Lung (tissue), 12 donors: Measurements from ENCODE around the gene CRYBA4. TPM values are rescaled to one million over a fixed set of nuclear protein-coding genes. Genes with fewer than 3 reads are reported as not detected.
A peak's percentile ranks its signal among the peaks of the same experiment; 100 is the strongest.

ENCODE experiments used
- ATAC-seq: fragments of 200-7000 bp; cut with Tn5 transposase; one replicate; pipeline ENCODE4 v1.9.1; 2020; ENCODE audit warnings: moderate number of reproducible peaks; ENCODE audit not compliant: insufficient read depth, low FRiP score
- DNase-seq, 3 donors: peaks; one replicate each; pipeline ENCODE4 v3.0.0-alpha.2; 2013 to 2017
- H3K27ac ChIP-seq, 2 donors: one replicate each; pipeline ENCODE4 v1.5.1; 2013; ENCODE audit warnings: mild to moderate bottlenecking in 2 of 2, moderate library complexity in 2 of 2, control low read depth in 1 of 2, inconsistent platforms in 1 of 2, low read depth in 1 of 2, low read length in 1 of 2
- H3K27me3 ChIP-seq, 3 donors: one replicate each; pipeline ENCODE4 v1.5.1; 2013; ENCODE audit warnings: low read length in 2 of 3; ENCODE audit not compliant: control insufficient read depth in 3 of 3, insufficient read depth in 3 of 3
- H3K36me3 ChIP-seq, 4 donors: one replicate each; pipeline ENCODE4 v1.5.1; 2013; ENCODE audit warnings: low read length in 4 of 4, mild to moderate bottlenecking in 1 of 4, moderate library complexity in 1 of 4; ENCODE audit not compliant: control insufficient read depth in 4 of 4, insufficient read depth in 4 of 4
- H3K4me1 ChIP-seq, 5 donors: one replicate each; pipeline ENCODE4 v1.5.1; 2013; ENCODE audit warnings: low read length in 5 of 5, mild to moderate bottlenecking in 2 of 5, moderate library complexity in 1 of 5; ENCODE audit not compliant: control insufficient read depth in 5 of 5, insufficient read depth in 5 of 5
- H3K4me3 ChIP-seq: one replicate; pipeline ENCODE4 v1.5.1; 2013; ENCODE audit warnings: mild to moderate bottlenecking, control low read depth, moderate library complexity
- H3K9ac ChIP-seq, 2 donors: one replicate each; pipeline ENCODE4 v1.5.1; 2013; ENCODE audit warnings: low read length in 2 of 2, control low read depth in 1 of 2; ENCODE audit not compliant: insufficient read depth in 1 of 2
- H3K9me3 ChIP-seq, 4 donors: one replicate each; pipeline ENCODE4 v1.5.1; 2013; ENCODE audit warnings: low read length in 3 of 4, mild to moderate bottlenecking in 1 of 4, moderate library complexity in 1 of 4; ENCODE audit not compliant: control insufficient read depth in 4 of 4, insufficient read depth in 3 of 4
- CTCF ChIP-seq: IDR thresholded peaks from 2 replicates; pipeline ENCODE4 v1.5.1; 2012; ENCODE audit warnings: mild to moderate bottlenecking; ENCODE audit errors: control extremely low read depth, extremely low read depth
- WGBS, 2 donors: extraction: QIAGEN DNeasy Blood & Tissue Kit; methylation state at CpG; one replicate each; pipeline ENCODE4 v1.1.7; 2013; 5-methylcytosine and 5-hydroxymethylcytosine counted together
- polyA plus RNA-seq, 2 donors: library from polyadenylated mRNA; stranded (reverse); fragments of 200-250 nt; gene quantifications; one replicate each; pipeline ENCODE4 v1.2.1, GENCODE V29; 2013
- total RNA-seq, 2 donors: library from RNA; depleted of rRNA in 1 of 2; stranded (reverse); fragments of >200 nt in 1 of 2; gene quantifications; one replicate each; pipeline ENCODE4 v1.2.1, GENCODE V29; 2014 to 2021
- donor health status: control.
- donor health status: control.
- donor health status: Bipolar disorder and iron deficiency.
- donor health status: healthy.
- donor health status: DM: yes; HTN: yes; CAD: no.

CRYBA4 gene
- total and polyA plus RNA-seq, 4 donors, result 0.06 to 0.22 TPM; not detected in 2

DNA sequence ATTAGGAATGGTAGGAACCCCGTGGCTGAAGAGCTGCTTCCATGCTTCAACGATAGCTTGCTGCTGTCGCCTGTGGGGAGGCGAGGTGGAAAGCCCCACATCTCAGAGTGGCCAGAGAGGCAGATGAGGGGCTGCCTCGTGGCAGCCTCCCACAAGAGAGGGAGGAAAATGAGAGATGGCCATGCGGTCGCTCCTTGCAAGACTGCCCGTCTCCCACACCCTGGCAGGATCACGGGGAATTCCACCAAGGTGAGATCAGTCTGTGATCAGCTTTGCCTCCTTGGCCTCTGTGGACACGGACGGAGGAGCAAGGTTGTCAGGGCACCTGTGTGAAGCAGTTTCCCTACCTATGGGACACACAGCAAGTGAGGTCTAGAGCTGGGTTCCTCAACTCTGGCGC lies 3.0 kb downstream of the CRYBA4 start:
- Histone ChIP-seq H3K9me3 (no peaks in the 10 kb centered on the region), H3K36me3 (no peaks in the 10 kb centered on the region), H3K9ac (no peak overlapping the region), H3K27me3 (no peaks in the 10 kb centered on the region), H3K4me3 (no peak overlapping the region), H3K4me1 (peaks cover 0 to 2% (median 0%) of the 10 kb centered on the region in 5 donors), H3K27ac (no peak overlapping the region)
- no peak for TF ChIP-seq CTCF
- ATAC-seq (no peak), DNase-seq (no peak)
- 87 to 94% methylated on average over 12 of the region's 12 CpGs for WGBS, 2 donors

DNA sequence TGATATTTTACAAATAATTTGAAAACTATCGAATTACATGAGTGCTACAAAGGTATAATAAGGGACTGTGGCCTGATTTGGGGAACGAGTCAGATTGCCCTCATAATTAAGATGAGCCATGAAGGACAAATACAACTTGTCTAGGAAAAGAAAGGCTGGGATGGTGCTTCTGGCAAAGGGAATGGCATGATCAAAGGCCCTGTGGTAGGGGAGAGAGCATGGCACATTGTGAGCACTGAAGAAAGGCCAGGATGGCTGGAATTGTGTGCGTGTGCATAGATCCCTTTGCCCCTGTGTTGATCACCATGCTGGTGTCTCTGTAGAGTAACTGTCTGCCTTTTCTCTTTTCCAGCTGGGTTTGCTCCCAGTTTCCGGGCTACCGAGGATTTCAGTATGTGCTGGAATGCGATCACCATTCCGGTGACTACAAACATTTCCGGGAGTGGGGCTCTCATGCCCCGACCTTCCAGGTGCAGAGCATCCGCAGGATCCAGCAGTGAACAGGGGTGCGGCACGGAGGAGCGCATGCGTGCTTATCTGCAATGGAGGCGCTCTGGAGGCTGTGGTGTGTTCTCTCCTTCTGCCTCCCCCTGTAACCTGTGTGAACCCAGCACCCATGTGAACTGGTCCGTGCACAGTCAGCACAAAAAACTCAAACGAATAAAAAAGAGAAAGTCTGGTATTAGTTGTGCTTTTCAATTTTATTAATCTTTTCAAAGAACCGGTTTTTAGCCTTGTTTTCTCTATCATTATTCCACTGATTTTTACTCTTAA lies 8.4 kb downstream of the CRYBA4 start:
- 89 to 94% methylated on average over 18 of the region's 18 CpGs for WGBS, 2 donors

DNA sequence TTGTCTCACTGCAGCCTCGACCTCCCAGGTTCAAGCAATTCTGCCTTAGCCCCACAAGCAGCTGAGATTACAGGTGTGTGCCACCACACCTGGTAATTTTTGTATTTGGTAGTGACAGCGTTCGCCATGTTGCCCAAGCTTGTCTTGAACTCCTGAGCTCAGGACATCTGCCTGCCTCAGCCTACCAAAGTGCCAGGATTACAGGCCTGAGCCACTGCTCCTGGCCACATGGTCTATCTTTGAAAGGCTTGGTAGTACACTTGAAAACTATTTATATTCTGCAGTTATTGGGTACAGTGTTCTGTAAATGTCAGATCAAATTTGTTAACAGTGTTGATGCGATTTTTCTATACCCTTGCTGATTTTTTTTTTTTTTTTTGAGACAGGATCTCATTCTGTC lies 9.5 kb downstream of the CRYBA4 start:
- 94 to 97% methylated on average over 4 of the region's 4 CpGs for WGBS, 2 donors
- Histone ChIP-seq H3K4me1 (peaks cover 0 to 7% (median 0%) of the 10 kb centered on the region in 5 donors), H3K36me3 (no peaks in the 10 kb centered on the region), H3K4me3 (no peak overlapping the region), H3K9ac (no peak overlapping the region), H3K9me3 (peaks cover 0 to 2% (median 0%) of the 10 kb centered on the region in 4 donors), H3K27me3 (no peaks in the 10 kb centered on the region), H3K27ac (peak overlapping the region in 1 of 2 donors; percentile 33)
- ATAC-seq, result no peak
- no peak for TF ChIP-seq CTCF
- no peak for DNase-seq

More for the DNA sequence above, 8.4 kb downstream of the CRYBA4 start:
- Histone ChIP-seq H3K4me1 (peaks cover 0 to 7% (median 0%) of the 10 kb centered on the region in 5 donors), H3K9ac (no peak overlapping the region), H3K27ac (no peak overlapping the region), H3K9me3 (peaks cover 0 to 2% (median 0%) of the 10 kb centered on the region in 4 donors), H3K27me3 (no peaks in the 10 kb centered on the region), H3K36me3 (no peaks in the 10 kb centered on the region), H3K4me3 (no peak overlapping the region)
- ATAC-seq (no peak), DNase-seq (no peak)
- no peak for TF ChIP-seq CTCF
